Raji (cell line): ENCODE results near the gene HRG.

Experiments
- POLR2A ChIP-seq: IDR thresholded peaks from 2 replicates; pipeline ENCODE4 v1.6.1; 2011; ENCODE audit warnings: low read depth, low read length, control low read depth; ENCODE audit not compliant: insufficient read depth

Gene HRG, protein sequence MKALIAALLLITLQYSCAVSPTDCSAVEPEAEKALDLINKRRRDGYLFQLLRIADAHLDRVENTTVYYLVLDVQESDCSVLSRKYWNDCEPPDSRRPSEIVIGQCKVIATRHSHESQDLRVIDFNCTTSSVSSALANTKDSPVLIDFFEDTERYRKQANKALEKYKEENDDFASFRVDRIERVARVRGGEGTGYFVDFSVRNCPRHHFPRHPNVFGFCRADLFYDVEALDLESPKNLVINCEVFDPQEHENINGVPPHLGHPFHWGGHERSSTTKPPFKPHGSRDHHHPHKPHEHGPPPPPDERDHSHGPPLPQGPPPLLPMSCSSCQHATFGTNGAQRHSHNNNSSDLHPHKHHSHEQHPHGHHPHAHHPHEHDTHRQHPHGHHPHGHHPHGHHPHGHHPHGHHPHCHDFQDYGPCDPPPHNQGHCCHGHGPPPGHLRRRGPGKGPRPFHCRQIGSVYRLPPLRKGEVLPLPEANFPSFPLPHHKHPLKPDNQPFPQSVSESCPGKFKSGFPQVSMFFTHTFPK

DNA sequence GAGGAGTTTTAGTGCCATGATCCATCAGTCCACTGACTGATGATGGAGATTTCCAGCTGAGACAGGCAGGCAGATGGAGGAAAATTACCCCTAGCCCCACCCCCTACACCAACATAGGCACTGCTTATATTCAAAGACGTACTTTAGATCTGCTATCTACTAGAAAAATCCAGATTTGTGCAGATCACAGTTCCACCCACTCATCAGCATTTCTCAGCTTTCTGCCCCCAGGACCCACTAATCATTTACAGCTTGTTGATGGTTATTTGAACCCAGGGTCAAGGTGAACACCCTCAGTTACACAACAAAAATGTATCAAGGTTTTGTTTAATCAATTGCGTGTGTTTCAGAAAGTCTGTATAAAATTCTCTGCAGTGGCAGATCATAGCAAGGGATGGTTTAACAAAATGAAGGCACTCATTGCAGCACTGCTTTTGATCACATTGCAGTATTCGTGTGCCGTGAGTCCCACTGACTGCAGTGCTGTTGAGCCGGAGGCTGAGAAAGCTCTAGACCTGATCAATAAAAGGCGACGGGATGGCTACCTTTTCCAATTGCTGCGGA lies at the start of gene HRG:
Gene HRG, plus strand, starts transcription at position 390 of the 564 bp plus-strand sequence. Its CDS starts 18 bp downstream, at position 408.
- TF ChIP-seq POLR2A, result no peak

- no peak for TF ChIP-seq POLR2A
These were observed 49.6 kb upstream of the HRG start for GRCh38 chr3:186616299-186616617.

DNA sequence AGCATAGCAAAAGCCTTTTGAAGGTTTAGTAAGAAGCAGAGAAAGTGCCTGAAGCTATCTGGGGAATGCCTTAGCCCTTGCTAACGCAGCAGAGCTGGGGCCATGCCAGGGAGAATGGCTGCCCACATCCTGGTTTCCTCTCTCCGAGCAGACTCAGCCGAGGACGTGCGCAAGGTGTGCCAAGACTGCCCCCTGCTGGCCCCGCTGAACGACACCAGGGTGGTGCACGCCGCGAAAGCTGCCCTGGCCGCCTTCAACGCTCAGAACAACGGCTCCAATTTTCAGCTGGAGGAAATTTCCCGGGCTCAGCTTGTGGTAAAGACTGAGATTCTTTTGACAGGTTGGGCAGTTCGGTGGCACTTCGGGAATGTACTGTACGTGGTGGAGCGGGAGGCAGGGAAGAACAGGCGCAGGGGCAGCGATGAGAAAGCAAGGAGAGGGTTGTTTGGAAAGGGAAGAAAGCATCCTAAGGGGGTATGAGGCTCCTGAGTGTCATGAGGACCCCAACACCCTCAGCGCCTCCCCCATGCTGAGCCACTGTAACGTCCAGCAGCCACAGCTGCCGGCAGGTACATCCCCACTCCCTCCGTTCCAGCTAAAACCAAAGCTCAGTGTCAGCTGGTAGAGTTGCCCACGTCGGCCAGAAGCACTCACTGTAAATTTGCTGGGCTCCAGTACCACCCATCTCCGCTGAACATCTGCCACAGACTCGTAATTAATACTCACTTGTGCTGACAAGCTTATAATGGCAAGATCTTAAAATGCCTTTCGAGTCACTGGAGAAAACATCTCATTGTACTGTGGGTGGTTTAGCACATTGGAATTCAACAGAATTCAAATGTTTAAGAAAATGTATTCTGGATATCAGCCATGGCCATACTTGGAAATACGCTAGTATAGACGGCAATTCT lies 48.5 kb upstream of the HRG start:
- TF ChIP-seq POLR2A, result 0 out of 2 replicates have a peak, but pooled peaks have one; percentile 32

- no peak for TF ChIP-seq POLR2A
These were observed 47.4 kb upstream of the HRG start for GRCh38 chr3:186618318-186618938.

- no peak for TF ChIP-seq POLR2A
These were observed 46.0 kb upstream of the HRG start for GRCh38 chr3:186619787-186620212.

DNA sequence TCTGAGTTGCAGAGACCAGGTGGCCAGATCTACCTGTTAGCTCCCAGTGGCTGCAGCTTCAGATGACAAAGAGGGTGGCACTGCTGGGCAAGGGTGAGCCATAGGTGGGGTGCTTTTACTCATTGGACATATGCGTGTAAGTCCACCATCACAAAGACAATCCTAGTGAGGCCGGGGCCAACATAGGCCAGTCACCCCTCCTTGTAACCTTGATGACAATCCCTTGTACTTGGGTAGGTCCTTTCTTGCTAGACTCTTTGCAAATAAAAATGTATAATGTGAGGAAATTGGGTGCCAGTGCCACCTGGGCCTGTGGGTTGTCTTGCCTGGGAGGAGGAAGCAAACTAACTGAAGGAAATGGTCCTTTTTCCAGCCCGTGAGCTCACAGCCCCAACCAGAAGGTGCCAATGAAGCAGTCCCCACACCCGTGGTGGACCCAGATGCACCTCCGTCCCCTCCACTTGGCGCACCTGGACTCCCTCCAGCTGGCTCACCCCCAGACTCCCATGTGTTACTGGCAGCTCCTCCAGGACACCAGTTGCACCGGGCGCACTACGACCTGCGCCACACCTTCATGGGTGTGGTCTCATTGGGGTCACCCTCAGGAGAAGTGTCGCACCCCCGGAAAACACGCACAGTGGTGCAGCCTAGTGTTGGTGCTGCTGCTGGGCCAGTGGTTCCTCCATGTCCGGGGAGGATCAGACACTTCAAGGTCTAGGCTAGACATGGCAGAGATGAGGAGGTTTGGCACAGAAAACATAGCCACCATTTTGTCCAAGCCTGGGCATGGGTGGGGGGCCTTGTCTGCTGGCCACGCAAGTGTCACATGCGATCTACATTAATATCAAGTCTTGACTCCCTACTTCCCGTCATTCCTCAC lies 45.4 kb upstream of the HRG start:
- TF ChIP-seq POLR2A, result no peak

GRCh38 chr3:186621894-186622650 lies 43.7 kb upstream of the HRG start:
- TF ChIP-seq POLR2A, result no peak

DNA sequence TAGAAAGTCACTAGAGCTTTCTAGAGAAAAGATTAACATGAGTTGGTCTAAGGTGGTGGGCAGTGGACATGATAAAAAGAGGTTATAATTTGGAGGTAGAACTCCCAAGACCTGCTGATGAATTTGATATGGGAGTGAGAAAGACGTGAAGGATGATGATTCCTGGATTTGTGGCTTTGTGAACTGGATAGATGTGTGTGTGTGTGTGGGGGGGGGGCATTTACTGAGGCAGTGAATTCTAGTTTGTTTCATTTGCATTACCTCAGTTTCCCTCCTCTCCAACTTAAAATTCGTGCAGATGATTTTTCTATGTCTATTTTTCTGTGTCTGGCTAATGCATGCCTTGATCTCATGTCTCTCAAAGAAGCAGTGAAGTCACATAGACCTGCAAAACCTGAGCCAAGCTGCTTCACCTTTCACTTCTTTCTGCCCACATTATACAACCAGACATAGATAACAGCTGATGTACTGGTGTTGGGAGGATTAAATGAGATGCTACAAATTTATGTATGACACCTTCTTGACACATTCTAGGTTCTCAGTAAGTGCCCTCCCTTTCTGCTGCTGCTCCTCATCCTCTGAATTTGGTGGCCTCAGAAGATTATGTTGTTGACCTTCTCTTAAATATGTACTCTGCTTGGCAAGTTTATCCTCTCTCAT lies 43.0 kb upstream of the HRG start:
- TF ChIP-seq POLR2A, result no peak

DNA sequence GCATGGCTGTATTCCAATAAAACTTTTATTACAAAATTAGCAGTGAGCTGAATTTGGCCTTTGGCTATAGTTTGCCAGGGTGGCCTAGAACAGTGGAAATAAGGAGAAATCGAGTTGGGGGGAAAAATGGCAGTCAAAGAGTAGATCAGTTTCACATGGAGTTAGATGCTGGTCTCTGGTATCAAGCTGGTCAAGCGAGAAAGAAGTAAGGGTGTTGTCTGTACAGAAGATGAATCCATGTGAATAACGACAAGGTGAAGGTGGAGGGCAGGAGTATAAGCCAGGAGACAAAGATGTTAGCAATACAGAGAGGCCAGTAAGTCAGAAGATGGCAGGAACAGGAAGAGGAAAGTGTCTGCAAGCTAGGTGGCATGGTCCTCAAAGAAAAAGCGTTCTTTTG lies 41.2 kb upstream of the HRG start:
- TF ChIP-seq POLR2A, result no peak

- TF ChIP-seq POLR2A, result no peak
These were observed 40.2 kb upstream of the HRG start for GRCh38 chr3:186625600-186626042.

DNA sequence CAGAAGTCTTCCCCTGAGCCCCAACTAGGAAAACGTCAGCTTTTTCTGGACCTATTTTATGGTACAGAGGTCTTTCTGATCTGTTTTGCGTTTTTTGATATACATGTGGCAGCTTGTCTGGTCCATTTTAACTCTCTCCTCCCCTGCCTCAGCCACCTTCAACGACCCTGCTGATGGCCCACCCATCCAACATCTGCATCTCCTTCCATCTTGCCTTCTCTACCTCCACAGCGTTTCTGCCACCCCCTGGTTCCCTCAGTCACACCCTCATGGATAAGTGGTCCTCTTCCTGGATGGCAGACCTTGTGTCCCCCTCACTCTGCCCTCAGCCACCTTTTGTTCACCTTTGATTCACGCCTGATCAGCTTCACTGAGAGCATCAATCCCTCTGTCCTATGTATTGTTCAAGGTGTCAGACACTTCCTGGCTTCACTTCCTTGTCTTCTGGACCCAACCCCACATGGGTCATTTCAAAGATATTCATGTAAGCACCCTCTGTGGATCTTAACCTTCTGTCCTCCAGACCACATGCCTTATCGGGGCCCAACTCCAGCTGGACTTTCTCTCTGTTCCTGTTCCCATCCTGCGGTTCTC lies 39.5 kb upstream of the HRG start:
- TF ChIP-seq POLR2A, result no peak

DNA sequence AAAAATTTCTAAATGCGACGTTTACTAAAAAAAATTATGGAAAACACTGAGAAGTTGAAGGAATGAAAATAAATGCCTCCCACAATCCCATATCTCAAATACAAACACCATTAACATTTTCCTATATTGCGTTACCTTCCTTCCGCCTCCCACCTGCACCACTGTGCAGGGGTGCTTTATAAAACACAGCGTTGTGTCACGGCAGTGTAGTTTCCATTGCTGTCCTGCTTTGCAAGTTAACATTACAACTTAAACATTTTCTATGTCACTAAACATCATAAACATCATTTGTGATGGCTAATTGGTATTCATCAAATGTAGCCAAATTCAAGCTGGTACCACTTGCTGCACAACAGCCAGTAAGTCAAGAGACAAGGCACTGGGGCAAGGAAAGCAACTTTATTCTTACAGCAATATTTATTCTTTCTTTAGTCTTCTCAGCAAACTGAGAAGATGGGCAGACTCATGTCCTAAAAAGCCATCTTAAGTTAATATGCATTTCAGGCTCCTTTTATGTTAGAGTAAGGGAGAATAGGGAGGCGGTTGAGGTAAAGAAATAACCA lies 37.9 kb upstream of the HRG start:
- no peak for TF ChIP-seq POLR2A

DNA sequence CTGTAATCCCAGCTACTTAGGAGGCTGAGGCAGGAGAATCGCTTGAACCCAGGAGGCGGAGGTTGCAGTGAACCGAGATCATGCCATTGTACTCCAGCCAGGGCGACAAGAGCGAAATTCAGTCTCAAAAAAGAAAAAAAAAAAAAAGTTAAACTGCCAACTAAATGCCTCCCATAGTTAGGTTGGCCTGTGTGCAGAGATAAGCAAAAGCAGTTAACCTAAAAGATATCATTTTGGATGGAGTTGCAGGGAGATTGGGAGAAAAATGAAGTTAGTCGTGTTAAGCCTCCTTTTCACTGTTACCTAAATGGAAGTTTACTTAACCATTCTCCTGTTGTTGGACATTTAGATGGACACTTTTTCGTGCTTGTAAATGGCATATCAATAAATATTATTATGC lies 37.1 kb upstream of the HRG start:
- TF ChIP-seq POLR2A, result no peak
